NCI-H128 (cell line): ENCODE measurements around the gene ADAM12.
"Not testable (repeated sequence)": the region's sequence is repeated elsewhere in the genome, so short reads cannot be mapped to it uniquely, and the experiment has no call there.

Experiments
- DNase-seq: peaks from one replicate; lab custom pipeline; 2025; ENCODE audit not compliant: unreplicated experiment; lab: John Stamatoyannopoulos, UW

The ADAM12 gene

DNA sequence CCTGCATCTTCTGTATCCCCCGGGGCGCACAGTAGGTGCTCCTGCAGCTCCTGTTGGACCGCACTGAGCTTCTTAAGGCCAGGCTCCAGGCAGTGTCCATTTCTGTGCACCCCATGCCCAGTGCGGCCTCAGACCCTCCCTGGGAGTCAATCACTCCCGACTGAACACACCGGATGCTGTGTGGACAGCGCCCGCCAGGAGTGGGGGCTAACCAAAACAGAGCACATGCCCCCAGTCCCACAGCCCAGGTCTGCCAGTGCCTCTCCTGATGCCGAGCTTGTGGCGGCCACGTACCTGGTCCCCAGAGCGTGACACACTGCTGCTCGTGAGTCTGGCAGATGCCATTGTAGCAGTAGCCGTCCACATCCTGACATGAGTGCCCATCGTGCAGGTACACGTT, 323.8 kb downstream of the ADAM12 start:
- DNase-seq = no peak

DNA sequence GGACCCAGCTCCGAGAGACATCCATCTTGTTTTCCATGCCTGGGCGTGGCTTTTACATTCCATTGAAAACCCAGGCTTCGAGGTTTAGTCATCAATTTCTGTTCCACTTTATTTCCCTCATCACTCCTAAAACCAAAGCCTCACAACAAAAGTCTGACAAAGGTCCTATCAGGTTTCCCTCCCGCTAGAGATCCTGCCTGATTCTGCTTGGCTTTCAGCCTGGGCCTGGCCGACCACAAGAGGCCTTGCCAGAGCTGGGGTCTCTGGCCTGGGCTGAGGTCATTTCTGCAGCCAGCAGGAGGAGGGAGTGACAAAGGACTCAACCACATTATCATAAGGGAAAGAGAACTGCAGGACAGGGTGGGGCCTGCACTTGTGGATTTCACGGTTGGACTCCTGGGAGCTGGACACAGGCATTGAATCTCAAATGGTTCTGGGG, 324.9 kb downstream of the ADAM12 start:
- no peak for DNase-seq

DNA sequence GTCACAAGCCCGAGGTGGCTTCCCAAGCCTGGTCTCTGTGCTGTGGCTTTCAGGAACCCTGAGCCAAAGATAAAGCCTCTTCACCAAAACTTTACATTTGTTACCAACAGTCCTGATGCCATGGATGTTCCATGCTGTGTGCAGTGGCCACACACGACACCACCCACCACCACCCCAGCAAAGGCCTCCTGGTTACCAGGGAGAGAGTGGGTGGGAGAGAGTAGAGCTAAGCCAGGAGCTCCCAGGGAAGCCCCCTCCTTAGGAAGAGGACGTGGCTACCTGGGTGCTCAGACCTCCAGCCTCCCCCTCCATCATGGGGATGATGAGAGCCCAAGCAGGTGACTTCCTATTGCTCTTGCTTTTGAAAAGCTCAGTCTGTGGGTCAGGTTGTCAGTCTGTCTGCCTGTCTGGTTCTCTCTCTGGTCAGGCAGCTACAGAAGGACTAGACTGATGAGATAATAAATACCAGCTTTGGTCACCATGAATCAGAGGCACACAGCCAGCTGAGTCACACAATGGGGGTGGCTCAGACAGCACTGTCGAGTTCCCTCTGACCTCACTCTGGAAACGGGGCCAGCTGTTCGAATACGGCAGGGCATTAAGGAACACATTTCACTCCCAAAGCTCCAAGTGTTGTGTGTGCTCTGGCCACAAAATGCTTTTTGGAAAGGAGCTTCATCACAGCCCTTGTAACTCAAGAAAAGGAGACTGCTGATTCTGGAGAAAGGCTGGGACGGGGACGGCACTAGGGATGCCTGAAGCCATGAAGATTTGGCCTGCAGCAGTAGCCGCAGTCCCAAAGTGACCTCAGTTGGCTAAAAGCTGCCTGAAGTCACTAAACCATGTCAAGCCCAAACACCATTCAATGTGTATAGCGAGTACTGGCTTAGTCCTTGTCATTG, 325.9 kb downstream of the ADAM12 start:
- no peak for DNase-seq

DNA sequence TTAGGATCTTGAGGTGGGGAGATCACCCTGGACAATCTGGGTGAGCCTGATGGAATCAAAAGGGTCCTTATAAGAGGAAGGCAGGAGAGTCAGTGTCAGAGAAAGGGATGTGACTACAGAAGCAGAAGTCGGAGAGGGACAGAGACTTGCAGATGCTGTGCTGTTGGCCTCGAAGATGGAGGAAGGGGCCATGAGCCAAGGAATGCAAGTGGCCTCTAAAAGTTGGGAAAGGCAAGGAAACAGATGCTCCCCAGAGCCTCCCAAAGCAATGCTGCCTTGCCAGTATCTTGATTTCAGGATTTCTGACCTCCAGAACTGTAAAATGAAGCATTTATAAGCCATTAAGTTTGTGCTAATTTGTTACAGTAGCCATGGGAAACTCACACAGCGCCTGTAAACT, 326.8 kb downstream of the ADAM12 start:
- DNase-seq = no peak

DNA sequence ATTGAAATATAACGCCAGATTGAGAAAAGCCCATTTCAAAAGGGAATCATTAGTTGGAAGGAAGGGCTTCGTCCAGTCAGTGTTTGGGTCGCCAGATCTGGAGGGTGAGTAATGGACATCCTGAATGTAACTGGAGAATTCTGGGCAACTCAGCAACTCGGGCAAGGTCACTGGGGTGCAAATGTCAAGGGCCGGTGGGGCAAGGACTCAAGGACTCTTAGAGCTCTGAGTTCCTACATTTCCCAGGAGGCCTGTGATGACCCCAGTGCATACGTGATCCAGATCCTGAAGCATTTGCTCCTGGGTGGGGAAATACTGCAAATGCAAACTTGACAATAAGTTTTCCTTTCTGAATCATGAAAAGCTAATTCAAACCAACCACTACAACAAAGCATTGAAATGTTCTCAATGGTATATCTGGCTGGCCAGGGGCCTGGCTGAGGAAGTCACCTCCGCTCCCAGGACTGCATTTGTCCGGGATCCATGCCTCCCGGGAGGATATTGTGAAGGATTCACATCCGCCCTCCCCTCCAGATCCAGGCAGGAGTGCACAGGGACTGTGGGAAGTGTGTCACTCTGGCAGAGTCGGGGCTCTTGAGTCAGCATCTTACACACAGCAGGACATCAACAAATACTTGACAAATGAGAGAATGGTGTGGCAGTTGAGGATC, 327.9 kb downstream of the ADAM12 start:
- DNase-seq = no peak

DNA sequence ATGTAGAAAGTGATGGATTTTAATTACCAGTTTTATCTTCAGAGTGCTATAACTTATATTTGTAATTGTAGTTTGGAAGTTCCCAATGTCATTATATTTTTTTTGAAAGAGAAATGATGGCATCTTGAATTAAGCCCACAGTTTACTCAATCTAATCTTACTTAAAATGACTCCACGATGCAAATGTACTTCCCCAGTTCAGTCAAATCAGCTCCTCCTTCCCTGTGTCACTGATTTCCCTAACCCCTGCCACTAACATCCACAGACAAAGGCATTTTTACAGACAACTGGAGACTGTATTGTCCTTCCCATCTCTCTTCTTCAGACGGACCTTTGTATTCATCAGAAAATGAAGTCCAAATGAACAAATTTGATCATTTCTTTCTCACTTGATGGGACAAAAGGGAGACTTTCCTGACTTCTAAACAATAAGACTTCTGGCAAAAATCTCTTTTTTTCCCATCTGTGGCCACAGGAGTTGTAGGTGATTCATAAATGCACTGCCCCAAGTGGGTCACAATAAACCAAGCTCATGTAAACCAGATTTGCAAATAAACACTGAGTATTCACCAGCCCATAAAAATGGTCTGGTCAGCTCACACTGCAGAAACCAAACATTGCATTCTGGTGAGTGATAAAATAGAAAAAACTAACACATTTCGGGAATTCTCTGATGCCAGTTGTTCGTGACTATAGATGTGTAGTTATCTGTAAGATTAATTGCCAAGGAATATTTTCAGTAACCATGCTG, 329.0 kb downstream of the ADAM12 start:
- no peak for DNase-seq

DNA sequence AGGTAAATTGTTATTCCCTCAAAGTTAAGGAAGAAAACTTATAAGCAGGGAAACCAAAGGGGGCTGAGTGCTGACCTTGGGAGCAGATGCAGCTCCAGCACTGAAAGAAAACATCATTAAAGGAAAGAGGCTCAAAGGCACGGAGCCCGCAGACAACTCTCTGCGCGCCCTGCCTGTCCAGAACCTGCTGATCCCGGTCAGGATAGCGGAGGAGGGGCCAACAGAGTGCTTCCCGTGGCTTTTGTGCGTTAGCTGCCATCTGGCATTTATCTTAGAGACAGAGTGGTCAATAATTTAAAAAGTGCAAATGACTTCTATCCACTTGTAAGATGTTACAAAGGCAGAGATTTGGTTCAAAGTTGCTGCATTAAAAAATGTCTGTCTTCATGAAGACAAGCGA, 329.8 kb downstream of the ADAM12 start:
- no peak for DNase-seq

DNA sequence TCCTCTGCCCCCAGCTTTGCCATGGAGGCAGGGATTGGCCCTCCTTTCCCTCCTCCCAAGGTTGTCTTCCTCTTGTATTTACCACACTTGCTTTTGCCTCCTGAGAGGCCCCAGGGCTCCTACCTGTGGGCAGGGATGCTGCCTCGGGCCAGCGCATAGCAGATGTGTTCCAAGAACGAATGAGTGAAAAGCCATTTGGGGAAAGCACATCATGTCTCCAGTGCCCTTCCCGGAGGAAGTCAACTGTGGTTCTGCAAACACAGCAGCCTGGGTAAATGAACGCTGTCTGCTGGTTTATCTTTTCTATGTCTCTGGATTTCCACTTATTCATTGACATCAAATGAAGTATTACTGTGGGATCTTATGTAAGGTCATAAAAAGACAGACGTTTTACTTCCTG, 330.2 kb downstream of the ADAM12 start:
- no peak for DNase-seq

DNA sequence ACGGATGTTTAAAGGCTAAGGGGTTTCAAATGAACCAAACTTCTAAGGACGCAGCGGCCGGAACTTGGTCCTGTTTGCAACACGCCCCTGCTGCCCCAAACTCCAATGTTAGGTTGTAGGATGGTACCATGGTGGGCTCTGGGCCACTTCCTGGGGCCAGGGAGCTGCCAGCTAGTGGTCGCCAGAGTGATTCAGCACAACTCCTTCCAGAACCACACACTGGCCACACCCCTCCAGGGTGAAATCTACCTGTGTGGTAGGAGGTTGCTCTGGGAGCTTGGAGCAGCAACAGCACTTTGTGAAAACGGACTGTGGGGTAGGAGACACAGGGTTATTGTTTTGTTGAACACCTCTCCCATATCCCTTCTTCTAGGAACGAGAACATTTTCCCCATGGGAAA, 330.8 kb downstream of the ADAM12 start:
- DNase-seq = no peak

DNA sequence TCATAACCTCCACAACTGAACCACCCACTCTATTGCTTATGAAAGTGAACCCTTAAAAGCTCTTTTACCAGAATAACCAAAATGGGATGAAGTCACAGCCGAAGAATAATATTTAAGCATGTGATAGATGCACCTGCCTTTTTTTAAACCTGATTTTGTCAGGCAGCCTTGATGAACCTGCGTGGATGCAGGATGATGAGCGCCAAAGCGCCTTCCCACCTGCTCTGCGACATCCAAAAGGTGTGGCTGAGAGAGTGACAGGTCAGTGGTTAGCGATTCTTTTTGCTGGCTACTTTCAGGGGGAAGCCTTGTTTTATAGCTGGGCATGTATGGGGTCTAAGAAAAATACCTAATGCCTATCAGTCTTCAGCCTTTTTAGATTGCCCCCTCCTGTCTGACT, 334.1 kb downstream of the ADAM12 start:
- DNase-seq = no peak

DNA sequence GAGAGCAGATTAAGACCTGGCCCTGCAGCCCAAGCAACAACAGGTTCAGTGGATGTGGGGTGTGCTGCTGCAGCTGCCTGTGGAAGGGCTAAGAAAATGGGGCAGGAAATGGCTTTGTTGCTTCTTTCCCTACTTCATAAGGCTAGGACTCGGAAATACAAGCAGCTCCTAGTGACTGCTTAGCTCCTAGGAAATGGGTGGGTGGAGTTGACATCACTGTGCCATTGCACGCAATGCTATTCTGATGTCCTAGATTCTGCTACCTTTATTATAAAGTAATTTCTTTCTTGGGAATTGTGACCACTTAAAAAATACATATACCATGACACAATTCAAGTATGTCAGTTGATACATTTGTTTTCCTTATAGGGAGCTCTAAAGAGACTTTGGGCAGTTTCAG, 336.1 kb downstream of the ADAM12 start:
- no peak for DNase-seq

DNA sequence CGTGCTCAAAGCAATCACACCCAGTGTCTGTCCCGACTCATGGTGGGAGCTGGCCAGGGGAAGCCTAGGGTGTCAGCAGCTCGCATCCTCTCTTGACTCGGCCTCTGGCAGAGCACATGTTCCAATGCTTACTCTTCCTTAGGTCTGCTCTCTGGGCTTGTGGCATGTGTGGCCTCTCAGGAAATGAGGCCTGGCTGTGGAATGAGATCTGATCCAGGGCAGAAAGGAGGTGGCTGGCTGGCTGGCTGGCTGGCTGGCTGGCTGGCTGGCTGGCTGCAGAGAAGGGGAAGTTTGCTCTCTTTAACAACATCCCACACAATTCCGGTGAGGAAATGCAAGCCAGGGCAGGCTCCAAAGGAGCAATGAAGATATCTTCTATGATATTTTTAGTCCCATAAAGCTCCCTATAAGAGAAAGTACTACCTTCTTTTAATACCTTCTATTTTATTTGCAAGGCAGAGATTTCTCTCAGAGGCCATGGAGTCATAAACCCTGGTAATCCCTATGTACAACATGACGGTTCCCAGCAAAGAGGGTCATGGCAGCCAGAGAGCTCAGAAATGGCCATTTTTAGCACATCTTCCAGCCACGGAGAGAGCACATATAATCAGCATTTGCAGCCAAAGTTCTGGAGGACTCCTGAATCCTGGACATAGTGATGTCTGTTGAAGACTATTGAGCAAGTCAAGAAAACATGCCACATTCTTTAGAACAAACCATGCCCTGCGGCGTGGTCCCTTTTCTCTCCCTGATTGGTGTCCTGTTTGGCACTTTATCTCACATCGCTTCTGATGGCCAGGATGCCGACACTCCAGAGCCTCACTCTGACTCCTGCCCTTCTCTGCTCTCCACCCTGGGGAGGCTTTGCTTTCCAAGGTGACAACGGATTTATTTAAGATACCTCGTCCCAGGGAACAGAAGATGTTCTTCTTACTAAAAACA, 338.2 kb downstream of the ADAM12 start:
- no peak for DNase-seq

DNA sequence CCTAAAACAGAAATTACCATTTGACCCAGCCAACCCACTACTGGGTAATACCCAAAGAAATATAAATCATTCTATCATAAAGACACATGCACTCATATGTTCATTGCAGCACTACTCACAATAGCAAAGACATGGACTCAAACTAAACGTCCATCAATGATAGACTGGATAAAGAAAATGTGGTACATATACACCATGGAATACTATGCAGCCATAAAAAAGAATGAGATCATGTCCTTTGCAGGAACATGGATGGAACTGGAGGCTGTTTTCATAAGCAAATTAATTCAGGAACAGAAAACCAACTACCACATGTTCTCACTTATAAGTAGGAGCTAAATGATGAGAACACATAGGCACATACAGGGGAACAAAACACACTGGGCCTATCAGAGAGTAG, 340.5 kb downstream of the ADAM12 start:
- DNase-seq = not testable (repeated sequence)

DNA sequence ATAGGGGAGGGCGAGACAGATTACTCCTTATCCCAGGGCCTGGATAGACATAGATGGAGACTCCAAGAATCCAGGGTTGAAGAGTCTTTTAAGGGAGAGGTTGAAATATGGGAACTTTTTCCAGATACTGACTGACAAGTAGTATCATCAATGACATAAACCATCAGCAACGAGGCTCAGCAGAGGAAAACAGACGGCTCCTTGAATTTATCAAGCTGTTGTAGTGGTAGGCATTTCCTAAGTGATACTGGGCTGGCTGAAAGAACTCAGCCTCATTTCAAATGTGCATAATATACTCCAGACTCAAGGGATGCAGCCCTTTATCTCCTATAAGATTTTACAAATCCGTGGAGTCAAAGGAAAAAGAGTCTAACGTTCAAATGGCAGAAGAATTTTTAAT, 341.4 kb downstream of the ADAM12 start:
- no peak for DNase-seq

DNA sequence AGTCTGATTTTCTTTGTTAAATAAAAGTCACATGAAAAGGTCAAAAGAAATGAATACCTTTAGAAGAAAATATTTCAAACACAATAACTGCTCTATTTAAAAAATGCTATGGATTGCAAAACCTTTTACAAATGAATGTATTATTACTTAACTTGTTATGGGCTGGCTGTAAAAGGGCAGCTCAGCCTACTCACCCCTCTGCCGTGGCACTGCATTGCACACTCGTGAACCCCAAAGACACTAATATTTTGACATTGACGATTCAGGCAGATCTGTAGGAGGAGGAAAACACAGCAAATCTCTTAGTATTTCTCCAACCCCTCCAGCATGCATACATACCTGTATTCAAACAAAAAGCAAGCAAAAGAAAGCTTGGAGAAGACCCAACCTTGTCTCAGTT, 342.4 kb downstream of the ADAM12 start:
- DNase-seq = no peak

DNA sequence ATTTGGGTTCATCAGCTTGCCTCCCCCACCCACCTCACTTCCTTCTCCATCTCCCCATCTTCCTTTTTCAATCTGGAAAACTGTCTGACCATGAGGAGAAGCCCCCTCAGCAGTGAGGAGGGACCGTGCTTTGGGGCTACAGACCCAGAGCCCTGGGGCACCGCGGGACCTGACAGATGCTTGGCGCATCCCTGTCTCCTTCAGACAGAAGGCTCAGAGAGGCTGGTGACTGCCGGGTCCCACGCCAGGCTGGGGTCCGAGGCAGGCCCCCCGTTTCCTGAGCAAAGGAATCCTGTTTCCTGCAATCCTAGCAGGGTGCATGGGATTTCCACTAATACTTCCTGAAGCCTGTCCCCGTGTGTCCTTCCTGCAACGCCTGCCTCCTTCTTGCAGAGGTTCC, 344.9 kb downstream of the ADAM12 start:
- DNase-seq = no peak

DNA sequence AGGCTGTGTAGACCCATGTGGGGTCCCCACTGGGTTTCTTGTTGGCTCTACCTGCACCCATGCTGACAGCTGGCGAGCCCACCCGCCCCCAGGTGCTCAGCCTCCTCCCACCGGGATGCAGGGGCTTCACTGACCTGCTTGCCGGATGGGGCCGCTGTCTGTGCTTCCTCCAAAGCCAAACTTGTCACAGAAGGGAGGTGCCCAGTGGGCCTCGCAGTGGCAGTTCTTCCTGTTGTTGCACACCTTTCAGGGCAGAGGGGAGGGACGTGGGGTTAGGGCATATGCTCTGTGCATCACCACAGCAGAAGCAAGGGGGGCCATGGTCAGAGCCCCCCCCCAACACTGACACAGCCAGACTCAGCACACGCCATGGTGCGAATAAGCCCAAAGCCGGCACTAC, 345.4 kb downstream of the ADAM12 start:
- DNase-seq = no peak

DNA sequence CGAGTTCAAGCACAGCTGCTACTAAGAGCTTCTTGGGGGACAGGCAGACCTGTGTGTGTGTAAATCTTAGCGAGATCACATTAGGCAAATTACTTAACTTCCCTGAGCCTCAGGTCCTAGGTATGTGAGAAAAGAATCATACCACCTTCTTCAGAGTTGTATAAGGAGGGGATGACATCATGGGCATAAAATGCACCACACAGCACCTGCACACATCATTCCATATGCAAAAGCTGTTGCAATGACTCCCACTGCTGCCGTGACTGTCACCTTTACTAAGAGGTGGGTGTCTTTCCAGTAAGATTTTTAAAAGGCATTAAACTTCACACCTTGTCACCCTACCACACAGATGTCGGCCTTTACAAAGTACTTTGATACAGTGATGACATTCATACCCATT, 345.9 kb downstream of the ADAM12 start:
- no peak for DNase-seq

DNA sequence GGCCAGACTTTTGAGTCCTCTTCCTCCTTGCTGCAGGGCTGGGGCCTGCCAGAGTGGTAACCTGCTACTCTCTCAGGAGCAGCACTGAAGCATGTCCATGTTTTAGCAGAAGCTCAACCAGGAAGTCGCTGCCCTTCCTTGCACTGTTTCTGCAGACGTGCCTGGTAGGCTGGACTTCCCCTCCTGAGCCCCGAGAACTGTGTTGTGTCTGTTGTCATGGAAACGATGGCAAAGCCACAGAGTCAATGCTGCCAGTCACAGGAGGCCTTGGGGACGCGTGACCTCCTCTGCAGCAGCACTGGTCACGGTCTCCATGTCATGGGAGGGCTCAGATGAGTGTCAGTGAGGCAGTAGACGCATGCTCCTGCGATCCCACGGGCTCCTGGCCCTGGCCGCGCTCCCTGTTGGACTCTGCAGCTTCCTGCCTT, 346.5 kb downstream of the ADAM12 start:
- DNase-seq = no peak

DNA sequence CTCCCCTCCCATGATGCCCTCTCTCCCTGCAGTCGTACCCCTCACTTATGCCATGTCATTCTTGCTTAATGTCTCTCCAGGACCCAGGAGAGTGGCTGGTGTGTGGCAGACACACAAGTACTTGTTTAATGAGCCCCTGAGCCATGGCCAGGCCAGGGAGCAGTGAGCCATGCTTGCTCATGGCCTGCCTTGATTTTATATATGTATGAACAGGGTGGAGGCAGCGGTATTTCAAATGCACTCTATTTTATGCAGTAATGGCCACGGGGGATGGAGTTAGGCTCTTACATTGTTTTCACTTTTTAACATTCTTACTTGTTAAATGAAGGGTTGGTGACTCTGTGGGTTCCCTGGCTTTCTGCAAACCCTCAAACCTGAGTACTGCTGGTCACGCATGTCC, 347.2 kb downstream of the ADAM12 start:
- no peak for DNase-seq

DNA sequence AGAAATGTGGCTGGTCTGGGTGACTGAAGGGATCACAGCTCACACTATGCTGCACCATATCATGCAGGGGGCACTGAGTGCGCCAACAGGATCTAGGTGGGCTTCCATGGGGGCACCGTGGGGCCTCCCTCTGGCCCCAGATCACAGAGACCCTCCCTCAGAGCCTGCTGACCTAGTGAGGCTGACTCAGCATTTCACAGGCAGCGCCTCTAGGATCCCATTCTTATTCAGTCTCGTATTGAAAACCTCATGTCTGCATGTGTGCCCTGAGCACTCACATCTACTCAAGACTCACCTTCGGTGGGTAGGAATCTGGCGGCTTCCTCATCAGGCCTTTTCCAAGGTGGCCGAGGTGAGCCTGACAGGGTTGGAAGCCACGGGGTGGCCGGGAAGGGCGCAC, 350.3 kb downstream of the ADAM12 start:
- DNase-seq = no peak
